GM12873 (cell line): Measurements from ENCODE around the gene KCNC3.

Source experiments
- CTCF ChIP-seq: IDR thresholded peaks from 2 replicates; pipeline ENCODE4 v1.5.1; 2012; ENCODE audit warnings: low read depth, mild to moderate bottlenecking, moderate library complexity, low read length, control low read depth; ENCODE audit not compliant: insufficient read depth; ENCODE audit errors: missing control alignments

KCNC3 gene

GRCh38 chr19:50268501-50268900, 60.7 kb downstream of the KCNC3 start:
- TF ChIP-seq CTCF, result no peak

- TF ChIP-seq CTCF, result no peak
These were observed 61.1 kb downstream of the KCNC3 start for GRCh38 chr19:50268041-50268440.

- no peak for TF ChIP-seq CTCF
These were observed 62.3 kb downstream of the KCNC3 start for GRCh38 chr19:50266896-50267295.

- TF ChIP-seq CTCF, result no peak
These were observed 63.1 kb downstream of the KCNC3 start for GRCh38 chr19:50266041-50266440.

GRCh38 chr19:50264483-50265186, 64.5 kb downstream of the KCNC3 start:
- TF ChIP-seq CTCF, result no peak

DNA sequence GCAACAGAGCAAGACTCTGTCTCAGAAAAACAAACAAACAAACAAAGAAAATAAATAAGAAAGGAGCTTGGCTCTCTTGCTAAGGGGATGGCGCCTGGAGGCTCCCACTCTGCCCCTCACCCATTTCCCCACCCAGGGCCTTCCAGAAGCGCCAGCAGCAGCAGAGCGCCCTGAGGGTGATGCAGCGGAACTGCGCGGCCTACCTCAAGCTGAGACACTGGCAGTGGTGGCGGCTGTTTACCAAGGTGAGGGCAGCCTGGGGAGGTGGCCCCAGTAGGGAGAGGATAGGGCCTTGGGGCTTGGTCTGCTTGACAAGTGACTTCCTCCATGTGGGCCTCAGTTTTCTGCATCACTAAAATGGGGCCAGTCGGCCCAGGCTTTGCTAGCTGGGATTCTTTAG, 66.0 kb downstream of the KCNC3 start:
- TF ChIP-seq CTCF, result no peak
